Prostate gland (tissue), 2 donors: Measurements from ENCODE around the gene SEMA6D.

Experiments
- CTCF ChIP-seq, 4 experiments: fragments of 200-600 bp in 2 of 4; fragments of 450-650 bp in 2 of 4; sonication (generic) in 2 of 4; IDR thresholded peaks; 1 replicate in 3 of 4; 2 replicates in 1 of 4; pipeline ENCODE4 v1.5.1; 2016 to 2019; ENCODE audit warnings: antibody characterized with exemption in 4 of 4, mild to moderate bottlenecking in 2 of 4, moderate library complexity in 2 of 4
- POLR2A ChIP-seq: fragments of 450-650 bp; IDR thresholded peaks from one replicate; pipeline ENCODE4 v1.6.1; 2016; ENCODE audit warnings: antibody characterized with exemption, mild to moderate bottlenecking

GRCh38 chr15:47791161-47791560 lies 73.9 kb downstream of the SEMA6D start:
- TF ChIP-seq CTCF (IDR thresholded peaks at IDR 0.05) (no peak), POLR2A (no peak)
